CD4-positive, alpha-beta T cell (primary cell): ENCODE measurements around the gene CAMTA1. TPM values are rescaled to one million over a fixed set of nuclear protein-coding genes. Genes with fewer than 3 reads are reported as not detected.

Experiments
- ATAC-seq: fragments of 200-7000 bp; cut with Tn5 transposase; one replicate; pipeline ENCODE4 v1.10.0; 2022; ENCODE audit warnings: mild to moderate bottlenecking; ENCODE audit not compliant: poor library complexity
- CTCF ChIA-PET: fragments of 350-600 bp; sonication (Branson Sonifier 250); formaldehyde crosslinking; loops from one replicate; lab custom pipeline; 2021; ENCODE audit warnings: antibody characterized with exemption, inconsistent platforms; lab: Charles Lee
- POLR2A ChIA-PET: fragments of 350-600 bp; sonication (Branson Sonifier 250); formaldehyde crosslinking; loops from one replicate; lab custom pipeline; 2021; ENCODE audit warnings: antibody characterized with exemption, inconsistent platforms; lab: Charles Lee
- DNase-seq, 14 experiments: peaks; one replicate each; pipeline ENCODE4 v3.0.0-alpha.2; 2013 to 2020; ENCODE audit warnings: mixed read lengths in 2 of 14
- H3K27ac ChIP-seq, 2 donors: one replicate each; pipeline versions ENCODE4 v1.5.1 to v1.7.0; 2013; ENCODE audit warnings: low read length in 2 of 2, low read depth in 1 of 2, mild to moderate bottlenecking in 1 of 2
- H3K27me3 ChIP-seq, 2 experiments: 1 replicate in 1 of 2; 2 replicates in 1 of 2; pipeline versions ENCODE4 v1.6.1 to v1.7.0; 2013; ENCODE audit warnings: low read length in 2 of 2, control low read depth in 1 of 2, mild to moderate bottlenecking in 1 of 2, moderate library complexity in 1 of 2; ENCODE audit not compliant: insufficient read depth in 2 of 2, control insufficient read depth in 1 of 2
- H3K36me3 ChIP-seq: one replicate; pipeline ENCODE4 v1.6.1; 2013; ENCODE audit warnings: low read length, control low read depth; ENCODE audit not compliant: insufficient read depth
- H3K4me1 ChIP-seq: one replicate; pipeline ENCODE4 v1.6.1; 2013; ENCODE audit warnings: low read length, control low read depth; ENCODE audit not compliant: insufficient read depth
- H3K4me3 ChIP-seq: one replicate; pipeline ENCODE4 v1.5.1; 2013; ENCODE audit warnings: mild to moderate bottlenecking, low read length, moderate library complexity
- H3K9me3 ChIP-seq, 2 experiments: 1 replicate in 1 of 2; 2 replicates in 1 of 2; pipeline versions ENCODE4 v1.6.1 to v1.7.0; 2013; ENCODE audit warnings: low read length in 2 of 2, mild to moderate bottlenecking in 2 of 2, control low read depth in 1 of 2, moderate library complexity in 1 of 2; ENCODE audit not compliant: control insufficient read depth in 1 of 2, insufficient read depth in 1 of 2
- H3K27ac Mint-ChIP-seq: one replicate; pipeline ENCODE4 v1.8.0; 2020; ENCODE audit warnings: mixed read lengths
- H3K27me3 Mint-ChIP-seq: one replicate; pipeline ENCODE4 v1.8.0; 2021; ENCODE audit warnings: mixed read lengths
- H3K36me3 Mint-ChIP-seq: one replicate; pipeline ENCODE4 v1.8.0; 2021; ENCODE audit warnings: low read depth, mixed read lengths
- H3K4me1 Mint-ChIP-seq: one replicate; pipeline ENCODE4 v1.8.0; 2021; ENCODE audit warnings: low read depth, mixed read lengths
- H3K4me3 Mint-ChIP-seq: one replicate; pipeline ENCODE4 v1.8.0; 2020; ENCODE audit warnings: mild to moderate bottlenecking, mixed read lengths
- H3K9me3 Mint-ChIP-seq: one replicate; pipeline ENCODE4 v1.8.0; 2020; ENCODE audit warnings: mixed read lengths
- CTCF ChIP-seq: fragments of 200-600 bp; IDR thresholded peaks from one replicate; pipeline ENCODE4 v1.8.0; 2022; ENCODE audit warnings: antibody characterized with exemption, mild to moderate bottlenecking
- intact Hi-C, 2 experiments: fragments of 100-400 bp; cut with DNase I in 1 of 2; cut with micrococcal nuclease in 1 of 2; formaldehyde crosslinking; loops; one replicate each; pipeline versions ENCODE4 v1.15.1 to v1.9.0; 2023 to 2025; cut with DNase I, micrococcal nuclease
- total RNA-seq, 174 experiments: library from RNA in 2 of 174; stranded (reverse) in 2 of 174; gene quantifications; one replicate each; pipeline ENCODE4 v1.2.3 and lab custom pipeline; 2021 to 2026

The CAMTA1 gene
- total RNA-seq, 2 experiments from 2014 or later, result 38.6 to 39.3 TPM

GRCh38 chr1:7121622-7121988 is 336.4 kb downstream of the CAMTA1 start:
- H3K4me1 Mint-ChIP-seq, result no peaks in the 10 kb centered on the region
- peaks cover 10% of the 10 kb centered on the region for H3K27me3 Mint-ChIP-seq
- no peak overlapping the region for H3K27ac Mint-ChIP-seq
- H3K36me3 Mint-ChIP-seq, result no peaks in the 10 kb centered on the region
- intact Hi-C loops, result no loop called here
- Histone ChIP-seq H3K9me3 (peaks cover 0 to 4% of the 10 kb centered on the region in 2 experiments), H3K4me1 (no peaks in the 10 kb centered on the region), H3K4me3 (no peak overlapping the region), H3K27me3 (no peaks in the 10 kb centered on the region), H3K27ac (no peak overlapping the region), H3K36me3 (no peaks in the 10 kb centered on the region)
- H3K9me3 Mint-ChIP-seq, result no peaks in the 10 kb centered on the region
- CTCF ChIA-PET, result no interaction called here
- POLR2A ChIA-PET, result no interaction called here
- DNase-seq (no peak), ATAC-seq (no peak)
- no peak overlapping the region for H3K4me3 Mint-ChIP-seq
- TF ChIP-seq CTCF, result no peak

- ATAC-seq (no peak), DNase-seq (no peak)
- no peak for TF ChIP-seq CTCF
- no peak overlapping the region for H3K27ac Mint-ChIP-seq
- H3K4me3 ChIP-seq, result no peak overlapping the region
- no peak overlapping the region for H3K4me3 Mint-ChIP-seq
- H3K9me3 Mint-ChIP-seq, result no peaks in the 10 kb centered on the region
- H3K4me1 Mint-ChIP-seq, result no peaks in the 10 kb centered on the region
- intact Hi-C loops, result no loop called here
- no peaks in the 10 kb centered on the region for H3K27me3 ChIP-seq
- H3K9me3 ChIP-seq, result peaks cover 0 to 4% of the 10 kb centered on the region in 2 experiments
- no peaks in the 10 kb centered on the region for H3K4me1 ChIP-seq
- H3K36me3 Mint-ChIP-seq, result no peaks in the 10 kb centered on the region
- H3K27me3 Mint-ChIP-seq, result peaks cover 25% of the 10 kb centered on the region
- H3K27ac ChIP-seq, result no peak overlapping the region
- POLR2A ChIA-PET, result no interaction called here
- H3K36me3 ChIP-seq, result no peaks in the 10 kb centered on the region
- CTCF ChIA-PET, result no interaction called here
Measured at GRCh38 chr1:7127322-7128075, 342.2 kb downstream of the CAMTA1 start.

GRCh38 chr1:7128293-7128692 is 343.0 kb downstream of the CAMTA1 start:
- Mint-ChIP-seq H3K27ac (no peak overlapping the region), H3K36me3 (no peaks in the 10 kb centered on the region), H3K27me3 (peaks cover 19% of the 10 kb centered on the region), H3K4me1 (no peaks in the 10 kb centered on the region), H3K9me3 (no peaks in the 10 kb centered on the region), H3K4me3 (no peak overlapping the region)
- ATAC-seq, result no peak
- Histone ChIP-seq H3K4me1 (no peaks in the 10 kb centered on the region), H3K27ac (no peak overlapping the region), H3K36me3 (no peaks in the 10 kb centered on the region), H3K9me3 (peaks cover 0 to 4% of the 10 kb centered on the region in 2 experiments), H3K27me3 (no peaks in the 10 kb centered on the region), H3K4me3 (no peak overlapping the region)
- TF ChIP-seq CTCF, result no peak
- intact Hi-C loops, result no loop called here
- DNase-seq, result no peak
- ChIA-PET POLR2A (no interaction called here), CTCF (no interaction called here)
